ENCODE results near the gene DCST1. TPM values are rescaled to one million over a fixed set of nuclear protein-coding genes. Genes with fewer than 3 reads are reported as not detected.

DCST1 gene
- polyA plus RNA-seq, 1 experiment: not detected

GRCh38 chr1:155016231-155016831, 17.3 kb upstream of the DCST1 start:
- ChIA-PET CTCF (interaction anchor here (1.1 to 10.2 kb wide), 18 partner anchors 9 to 80 kb away, joined by 3 to 95 read pairs (median 8); partner anchors contain the start of genes ADAM15, DCST1, DCST2 and LENEP), POLR2A (no interaction called here)
- no peak for TF ChIP-seq CTCF (IDR thresholded peaks at IDR 0.05; ENCODE audit: insufficient read depth, low read depth, low read length)
- H3K4me3 ChIP-seq (ENCODE audit: low read depth, low read length): no peak overlapping the region
- peaks cover 8% of the 10 kb centered on the region for H3K36me3 ChIP-seq (ENCODE audit: control insufficient read depth, insufficient read depth, low read length)
- no peak for DNase-seq (ENCODE audit: low read depth)
- H3K27me3 ChIP-seq (ENCODE audit: control insufficient read depth, insufficient read depth, low read length): no peaks in the 10 kb centered on the region

GRCh38 chr1:155017041-155017945, 16.3 kb upstream of the DCST1 start:
- Histone ChIP-seq H3K4me3 (ENCODE audit: low read depth, low read length) (peak overlapping the region; percentile 40), H3K36me3 (ENCODE audit: control insufficient read depth, insufficient read depth, low read length) (peaks cover 8% of the 10 kb centered on the region; the same call in 1 of the 2 replicates), H3K27me3 (ENCODE audit: control insufficient read depth, insufficient read depth, low read length) (no peaks in the 10 kb centered on the region)
- CTCF ChIA-PET: interaction anchor here (0.5 to 10.2 kb wide), 36 partner anchors 8 to 458 kb away, joined by 3 to 95 read pairs (median 4); partner anchors contain the start of genes DCST1, DCST2, EFNA3 and FLAD1
- TF ChIP-seq CTCF (IDR thresholded peaks at IDR 0.05; ENCODE audit: insufficient read depth, low read depth, low read length): peak; percentile 99
- peak; percentile 55 for DNase-seq (ENCODE audit: low read depth)
- POLR2A ChIA-PET: interaction anchor here (0.8 kb wide), 1 partner anchor 53 kb away, joined by 3 read pairs; no protein-coding TSS in a partner anchor

- Histone ChIP-seq H3K36me3 (ENCODE audit: control insufficient read depth, insufficient read depth, low read length) (peaks cover 8% of the 10 kb centered on the region; the same call in 1 of the 2 replicates), H3K4me3 (ENCODE audit: low read depth, low read length) (no peak overlapping the region), H3K27me3 (ENCODE audit: control insufficient read depth, insufficient read depth, low read length) (no peaks in the 10 kb centered on the region)
- ChIA-PET POLR2A (interaction anchor here (0.8 kb wide), 1 partner anchor 53 kb away, joined by 3 read pairs; no protein-coding TSS in a partner anchor), CTCF (interaction anchor here (0.6 to 10.2 kb wide), 31 partner anchors 12 to 458 kb away, joined by 3 to 95 read pairs (median 5); partner anchors contain the start of genes DCST1, DCST2, EFNA3 and FLAD1)
- DNase-seq (ENCODE audit: low read depth): no peak
- no peak for TF ChIP-seq CTCF (IDR thresholded peaks at IDR 0.05; ENCODE audit: insufficient read depth, low read depth, low read length)
Observed at GRCh38 chr1:155017946-155018316, 15.7 kb upstream of the DCST1 start.

- Histone ChIP-seq H3K36me3 (ENCODE audit: control insufficient read depth, insufficient read depth, low read length) (peaks cover 8% of the 10 kb centered on the region; the same call in 1 of the 2 replicates), H3K27me3 (ENCODE audit: control insufficient read depth, insufficient read depth, low read length) (no peaks in the 10 kb centered on the region), H3K4me3 (ENCODE audit: low read depth, low read length) (no peak overlapping the region)
- ChIA-PET CTCF (interaction anchor here (0.6 to 10.2 kb wide), 14 partner anchors 14 to 73 kb away, joined by 3 to 95 read pairs (median 6); partner anchors contain the start of genes EFNA3, LENEP, PBXIP1 and PYGO2), POLR2A (no interaction called here)
- DNase-seq (ENCODE audit: low read depth): no peak
- no peak for TF ChIP-seq CTCF (IDR thresholded peaks at IDR 0.05; ENCODE audit: insufficient read depth, low read depth, low read length)
Observed at GRCh38 chr1:155018617-155019348, 14.8 kb upstream of the DCST1 start.

Data from BJ (cell line).